NOMO-1 (cell line): ENCODE measurements around the gene ZFP1.

Experiments
- DNase-seq, 2 experiments: peaks; one replicate each; lab custom pipeline; 2025; ENCODE audit not compliant: unreplicated experiment in 2 of 2; lab: John Stamatoyannopoulos, UW

The ZFP1 gene

GRCh38 chr16:75148311-75149195 lies at the start of gene ZFP1:
TSS of gene ZFP1 (plus strand) at chr16:75148524. CDS start at chr16:75152952, 4,428 bp downstream.
- DNase-seq, result peak; percentile 81 to 86

- DNase-seq, result no peak
Measured at GRCh38 chr16:75099075-75099667, 49.2 kb upstream of the ZFP1 start.

DNA sequence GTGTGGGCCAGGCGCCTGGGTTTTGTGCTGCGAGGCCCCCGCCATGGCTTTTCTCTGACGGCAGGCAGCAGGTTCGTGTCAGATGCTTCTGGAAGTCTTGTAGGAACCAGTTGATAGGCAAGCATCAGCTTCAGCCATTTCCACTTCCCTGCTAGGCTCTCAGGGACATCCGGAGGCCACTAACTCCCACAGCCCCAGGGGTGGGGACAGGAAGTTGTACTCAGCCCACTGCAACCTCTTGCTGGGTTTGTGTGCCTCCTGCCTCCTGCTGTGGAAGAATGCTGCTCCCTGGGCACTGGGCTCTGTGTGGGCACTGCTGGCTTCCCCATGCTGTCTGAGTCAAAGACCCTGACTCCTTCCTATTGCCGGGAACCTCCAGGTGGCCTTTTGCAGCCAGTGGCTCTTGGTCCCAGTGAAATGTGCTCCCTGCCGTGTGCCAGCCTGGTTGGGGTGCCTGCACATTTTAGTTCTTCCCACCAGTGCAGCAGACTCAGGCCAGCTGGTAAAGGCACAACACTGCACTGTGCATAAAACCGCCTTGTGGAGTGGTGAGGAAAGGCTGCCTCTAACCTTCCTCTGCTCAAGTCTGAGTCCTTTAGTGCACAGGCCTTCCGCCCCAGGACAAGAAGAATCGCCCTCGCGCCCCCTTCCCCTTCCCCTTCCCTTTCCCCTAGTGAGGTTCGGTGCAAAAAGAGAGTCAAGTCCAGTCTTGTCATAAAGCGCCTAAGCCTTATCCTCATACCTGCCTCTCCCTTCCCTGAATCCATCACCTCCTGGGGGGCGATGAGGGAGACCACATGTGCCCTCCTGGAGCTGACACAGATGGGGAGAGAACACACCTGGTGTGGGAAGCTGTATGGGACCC lies 48.4 kb upstream of the ZFP1 start:
- DNase-seq, result peak; percentile 64 to 84

- no peak for DNase-seq
Measured at GRCh38 chr16:75100603-75100990, 47.7 kb upstream of the ZFP1 start.

DNA sequence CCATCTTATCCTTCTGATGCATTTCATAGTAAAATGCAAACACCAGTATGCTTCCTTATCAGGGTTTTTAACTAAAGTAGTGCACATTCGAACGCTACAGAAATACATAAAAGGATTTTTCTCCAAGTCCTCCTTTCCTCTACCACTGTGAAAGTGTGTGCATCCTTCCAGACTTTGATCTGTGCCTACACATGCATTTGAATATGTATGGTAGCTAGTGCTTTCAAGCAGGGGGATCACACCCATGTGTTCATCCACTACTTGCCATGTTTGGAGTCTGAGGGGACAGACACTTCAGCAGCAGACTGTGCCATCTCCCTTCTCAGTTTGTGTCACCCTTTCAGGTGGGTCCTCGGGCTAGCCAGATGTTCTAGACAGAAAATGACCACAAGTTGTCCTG lies 46.7 kb upstream of the ZFP1 start:
- no peak for DNase-seq

DNA sequence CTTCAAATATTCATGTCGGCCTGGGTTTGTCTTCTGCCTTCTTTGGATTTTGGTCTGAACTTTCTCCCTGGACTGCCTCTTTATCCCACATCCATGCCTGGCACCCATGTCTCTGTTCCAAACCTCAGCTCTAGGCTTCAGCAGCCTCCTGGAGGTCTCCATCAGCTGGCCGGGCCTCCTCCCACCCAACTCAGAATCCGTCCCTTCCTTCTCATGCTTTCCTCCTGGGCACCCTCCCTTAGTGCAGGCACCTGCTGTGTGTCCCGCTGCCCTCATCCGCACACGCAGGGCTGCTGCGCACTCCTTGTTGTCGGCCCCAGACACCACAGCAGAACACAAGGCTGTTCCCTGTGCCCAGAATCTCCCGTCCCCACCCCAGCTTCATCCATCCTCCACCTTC lies 45.7 kb upstream of the ZFP1 start:
- no peak for DNase-seq

GRCh38 chr16:75103994-75104393 lies 44.3 kb upstream of the ZFP1 start:
- no peak for DNase-seq

- no peak for DNase-seq
Measured at GRCh38 chr16:75104836-75105235, 43.5 kb upstream of the ZFP1 start.

DNA sequence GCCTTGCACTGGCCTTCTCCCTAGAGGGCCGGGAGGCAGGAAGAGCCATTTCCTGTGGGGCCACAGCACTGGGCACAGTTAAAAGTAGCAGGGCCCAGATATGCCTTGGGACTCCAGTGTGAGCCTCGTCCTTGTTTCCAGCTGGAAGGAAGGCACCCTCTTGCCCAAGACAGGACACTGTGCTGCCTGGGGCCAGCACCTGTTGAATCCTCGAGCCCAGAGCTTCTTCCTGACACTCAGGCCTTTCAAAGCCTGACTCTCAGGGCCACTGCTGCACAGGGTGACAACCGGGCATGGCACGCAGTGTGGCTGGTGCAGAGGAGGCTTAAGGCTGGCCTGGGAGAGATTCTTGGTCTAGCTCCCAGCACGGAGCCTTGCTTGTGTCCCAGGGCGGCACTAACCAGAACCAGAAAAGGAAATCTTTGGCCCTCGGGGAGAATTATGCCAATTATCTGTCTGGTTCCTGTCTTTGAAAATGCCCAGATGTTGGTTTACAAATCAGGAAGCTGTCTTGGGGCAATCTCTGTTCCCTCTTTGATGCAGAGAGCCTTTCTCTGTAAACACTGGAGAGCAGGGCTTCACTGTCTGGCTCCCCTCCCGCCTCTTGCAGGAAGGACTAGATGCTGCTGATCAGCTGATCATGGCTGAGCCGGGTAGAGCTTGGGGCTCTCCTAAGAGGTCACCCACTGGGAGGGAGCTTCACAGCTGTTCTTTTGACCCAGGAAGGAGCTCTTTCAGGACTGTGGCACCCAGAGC lies 42.8 kb upstream of the ZFP1 start:
- DNase-seq, result peak; percentile 74 to 91

DNA sequence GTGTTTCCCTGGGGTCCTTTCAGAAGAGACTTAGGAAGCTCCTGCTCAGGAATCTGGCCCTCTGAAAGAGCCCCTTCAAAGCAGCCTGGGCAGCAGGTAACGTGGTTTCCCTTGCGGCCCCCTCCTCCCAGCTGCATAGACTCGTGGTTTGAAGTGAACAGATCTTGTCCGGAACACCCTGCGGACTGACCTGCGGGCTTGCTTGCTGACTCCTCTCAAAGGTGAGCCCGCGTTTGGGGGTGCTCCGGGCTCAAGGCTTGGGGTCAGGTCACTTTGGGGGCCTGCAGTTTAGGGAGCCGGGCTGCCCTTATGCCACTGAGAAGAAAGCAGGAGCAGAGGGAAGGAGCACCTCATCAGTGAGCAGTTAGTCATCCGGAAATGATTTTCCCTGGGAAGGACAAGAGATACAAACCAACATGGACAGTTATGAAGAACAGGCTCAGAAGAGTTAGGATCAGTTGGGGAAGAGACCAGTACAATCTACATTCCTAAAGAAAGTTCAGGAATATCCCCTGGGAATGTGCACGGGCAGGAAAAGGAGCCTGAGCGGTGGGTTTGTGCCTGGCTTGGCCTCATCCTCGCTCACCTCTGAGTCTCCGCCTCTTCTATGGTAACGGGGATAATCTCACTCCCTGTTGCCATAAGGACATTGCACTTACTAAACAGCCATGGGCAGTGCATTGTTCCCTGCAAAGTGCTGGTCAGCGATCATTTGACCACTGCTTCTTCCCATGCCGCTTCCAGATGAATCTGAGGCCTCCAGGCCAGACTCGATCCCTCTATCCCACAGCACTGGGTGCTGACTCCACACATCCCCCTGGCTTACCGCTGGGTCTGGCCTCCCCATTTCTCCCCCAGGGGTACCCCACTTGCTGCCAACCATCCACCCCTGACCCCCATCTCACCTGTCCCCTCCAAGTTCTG lies 41.7 kb upstream of the ZFP1 start:
- DNase-seq, result no peak

- no peak for DNase-seq
Measured at GRCh38 chr16:75107505-75107904, 40.8 kb upstream of the ZFP1 start.

DNA sequence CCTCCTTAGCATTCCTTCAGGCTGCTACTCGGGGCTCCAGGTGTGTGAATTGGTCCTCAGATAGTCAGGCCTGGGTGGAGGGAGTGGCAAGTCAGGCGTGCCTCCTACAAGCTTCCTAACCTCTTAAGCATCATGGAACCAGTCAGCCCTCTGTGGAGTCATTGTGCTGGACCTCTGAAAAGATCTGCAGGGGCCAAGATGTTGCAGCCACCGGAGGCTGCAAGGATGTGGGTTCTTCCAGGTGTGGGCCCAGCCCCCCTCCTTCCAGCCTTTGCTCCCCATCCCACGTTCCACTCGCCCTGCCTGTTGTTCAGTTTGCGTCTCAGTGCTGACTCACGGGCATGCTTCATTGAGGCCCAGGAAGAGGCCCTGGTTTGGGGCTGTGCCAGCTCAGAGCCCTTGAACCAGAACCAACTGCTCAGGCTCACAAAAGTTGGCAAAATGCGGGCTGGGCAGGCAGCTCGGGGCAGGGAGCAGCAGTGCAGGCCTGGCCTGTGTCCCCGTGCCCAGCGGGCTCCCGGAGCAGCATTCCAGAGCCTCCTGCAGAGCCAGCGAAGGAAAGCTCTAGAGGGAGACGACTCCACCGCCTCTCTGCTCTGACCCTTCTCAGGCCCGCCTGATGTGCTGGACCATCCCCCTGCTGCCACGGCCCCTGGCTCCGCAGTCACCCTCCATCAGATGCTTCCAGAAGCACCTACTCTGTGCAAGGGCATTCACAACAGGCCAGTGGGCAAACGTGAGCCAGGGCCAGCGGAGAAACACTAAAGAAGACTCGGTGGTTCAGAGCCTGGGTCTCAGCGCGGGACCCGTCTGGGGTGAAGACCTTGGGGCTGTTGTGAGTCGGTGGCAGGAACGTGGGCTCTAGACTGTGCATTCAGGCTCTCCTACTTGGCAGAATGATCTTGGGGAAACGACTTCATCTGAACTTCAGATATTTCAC lies 39.3 kb upstream of the ZFP1 start:
- DNase-seq, result peak; percentile 38 to 42

- DNase-seq, result no peak
Measured at GRCh38 chr16:75109732-75110243, 38.5 kb upstream of the ZFP1 start.

GRCh38 chr16:75110637-75111513 lies 37.4 kb upstream of the ZFP1 start:
- peak; percentile 73 to 84 for DNase-seq

DNA sequence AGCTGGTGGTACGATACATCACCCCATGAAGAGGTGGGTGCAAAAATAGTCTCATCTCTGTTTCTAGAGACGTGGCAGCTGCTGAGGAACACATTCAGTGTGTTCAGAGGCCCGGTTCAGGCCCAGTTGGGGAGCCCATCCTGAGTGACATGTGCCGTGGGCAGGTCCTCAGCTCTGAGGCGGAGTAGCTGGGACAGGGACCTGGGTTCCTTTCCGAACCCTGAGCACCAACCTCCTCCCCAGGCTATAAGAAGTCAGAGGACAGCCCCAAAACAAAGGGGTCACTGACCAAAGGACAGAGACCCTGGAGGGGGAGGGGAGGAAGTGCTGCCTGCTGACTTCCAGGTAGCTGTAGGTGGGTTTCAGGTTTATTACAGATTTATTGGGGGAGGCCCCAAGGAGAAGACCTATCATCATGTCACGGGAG lies 36.8 kb upstream of the ZFP1 start:
- no peak for DNase-seq

GRCh38 chr16:75111961-75112733 lies 36.2 kb upstream of the ZFP1 start:
- DNase-seq, result no peak
